HepG2 (cell line): ENCODE results near the gene HNRNPUL2. TPM values are rescaled to one million over a fixed set of nuclear protein-coding genes. Genes with fewer than 3 reads are reported as not detected.

Experiments used
- DNMT1 ChIP-seq: sonication (generic); formaldehyde crosslinking; IDR thresholded peaks from 2 replicates; pipeline ENCODE4 v1.5.1; 2020; ENCODE audit warnings: mild to moderate bottlenecking, missing genetic modification reagents
- FOXC1 ChIP-seq: sonication (generic); formaldehyde crosslinking; IDR thresholded peaks from 2 replicates; pipeline ENCODE4 v1.8.0; 2022; ENCODE audit warnings: mild to moderate bottlenecking, missing genetic modification reagents, borderline replicate concordance
- FOXP4 ChIP-seq: sonication (generic); formaldehyde crosslinking; IDR thresholded peaks from 2 replicates; pipeline ENCODE4 v1.4.0; 2020; ENCODE audit warnings: missing genetic modification reagents
- GATAD2A ChIP-seq: IDR thresholded peaks from 2 replicates; pipeline ENCODE4 v1.6.1; 2016
- NFIB ChIP-seq: sonication (generic); formaldehyde crosslinking; IDR thresholded peaks from 2 replicates; pipeline ENCODE4 v1.9.0; 2021; ENCODE audit warnings: missing genetic modification reagents, mild to moderate bottlenecking, borderline replicate concordance
- NFIC ChIP-seq: IDR thresholded peaks from 2 replicates; pipeline ENCODE4 v1.6.1; 2012; ENCODE audit warnings: mild to moderate bottlenecking, low read length, inconsistent platforms
- NPAS2 ChIP-seq: sonication (generic); formaldehyde crosslinking; IDR thresholded peaks from 2 replicates; pipeline ENCODE4 v1.8.0; 2022; ENCODE audit warnings: mild to moderate bottlenecking, missing genetic modification reagents, borderline replicate concordance
- RELA ChIP-seq: sonication (generic); formaldehyde crosslinking; IDR thresholded peaks from 2 replicates; pipeline ENCODE4 v1.4.0; 2020; ENCODE audit warnings: missing genetic modification reagents
- RFXANK ChIP-seq: IDR thresholded peaks from 2 replicates; pipeline ENCODE4 v1.6.1; 2016
- SMARCE1 ChIP-seq: fragments of 450-650 bp; IDR thresholded peaks from 2 replicates; pipeline ENCODE4 v1.6.1; 2017; ENCODE audit warnings: borderline replicate concordance
- SOX5 ChIP-seq: IDR thresholded peaks from 2 replicates; pipeline ENCODE4 v1.6.1; 2016; ENCODE audit warnings: borderline replicate concordance
- SP1 ChIP-seq, 2 experiments: fragments of 450-650 bp in 1 of 2; sonication (generic) in 1 of 2; formaldehyde crosslinking in 1 of 2; IDR thresholded peaks; 2 replicates each; pipeline versions ENCODE4 v1.4.0 to v1.6.1; 2016 to 2020; ENCODE audit warnings: missing genetic modification reagents in 1 of 2
- THRA ChIP-seq: sonication (generic); formaldehyde crosslinking; IDR thresholded peaks from 2 replicates; pipeline ENCODE4 v1.4.0; 2020; ENCODE audit warnings: missing genetic modification reagents, borderline replicate concordance
- ZBTB38 ChIP-seq: sonication (generic); formaldehyde crosslinking; IDR thresholded peaks from 2 replicates; pipeline ENCODE4 v1.5.1; 2020; ENCODE audit warnings: mild to moderate bottlenecking, missing genetic modification reagents
- ZBTB7A ChIP-seq: sonication (generic); formaldehyde crosslinking; IDR thresholded peaks from 2 replicates; pipeline ENCODE4 v1.8.0; 2022; ENCODE audit warnings: mild to moderate bottlenecking, missing genetic modification reagents
- ZNF562 ChIP-seq: sonication (generic); formaldehyde crosslinking; IDR thresholded peaks from 2 replicates; pipeline ENCODE4 v1.8.0; 2022; ENCODE audit warnings: missing genetic modification reagents, borderline replicate concordance
- ZNF768 ChIP-seq: sonication (generic); formaldehyde crosslinking; IDR thresholded peaks from 2 replicates; pipeline ENCODE4 v1.4.0; 2020; ENCODE audit warnings: missing genetic modification reagents
- ZNF788 ChIP-seq: sonication (generic); formaldehyde crosslinking; IDR thresholded peaks from 2 replicates; pipeline ENCODE4 v1.5.0; 2020; ENCODE audit warnings: mild to moderate bottlenecking, missing genetic modification reagents, borderline replicate concordance
- polyA plus RNA-seq, 8 experiments: library from polyadenylated mRNA; depleted of rRNA in 3 of 8; stranded (reverse) in 7 of 8; unstranded in 1 of 8; fragments of >200 nt; fragmentation: Illumina TruSeq in 4 of 8; extraction: Trizol in 4 of 8; gene quantifications; 2 replicates each; pipeline versions ENCODE4 v1.2.1 to v1.2.3, GENCODE V29; 2011 to 2016; ENCODE audit warnings: low read depth in 4 of 8, missing spikeins in 1 of 8, mixed read lengths in 1 of 8; ENCODE audit not compliant: insufficient read depth in 1 of 8
- total RNA-seq, 5 experiments: library from RNA; depleted of rRNA; stranded (reverse); fragments of >200 nt; fragmentation: Illumina TruSeq; extraction: Trizol; gene quantifications; 2 replicates each; pipeline ENCODE4 v1.2.3, GENCODE V29; 2016; ENCODE audit warnings: low read depth in 1 of 5
- TF ChIP-seq, protein P1 (sequence below): sonication (generic); formaldehyde crosslinking; IDR thresholded peaks from 2 replicates; pipeline ENCODE4 v1.4.0; 2020; ENCODE audit warnings: missing genetic modification reagents, borderline replicate concordance
- TF ChIP-seq, protein P2 (sequence below): IDR thresholded peaks from 2 replicates; pipeline ENCODE4 v1.6.1; 2012; ENCODE audit warnings: inconsistent platforms
- TF ChIP-seq, protein P3 (sequence below): sonication (generic); formaldehyde crosslinking; IDR thresholded peaks from 2 replicates; pipeline ENCODE4 v1.4.0; 2020; ENCODE audit warnings: mild to moderate bottlenecking, missing genetic modification reagents

The HNRNPUL2 gene
- total and polyA plus RNA-seq, 2 of the 13 experiments (the other 11 are each of a cell fraction or from before 2014, with no cell fraction given): 8.4 to 9.6 TPM

DNA sequence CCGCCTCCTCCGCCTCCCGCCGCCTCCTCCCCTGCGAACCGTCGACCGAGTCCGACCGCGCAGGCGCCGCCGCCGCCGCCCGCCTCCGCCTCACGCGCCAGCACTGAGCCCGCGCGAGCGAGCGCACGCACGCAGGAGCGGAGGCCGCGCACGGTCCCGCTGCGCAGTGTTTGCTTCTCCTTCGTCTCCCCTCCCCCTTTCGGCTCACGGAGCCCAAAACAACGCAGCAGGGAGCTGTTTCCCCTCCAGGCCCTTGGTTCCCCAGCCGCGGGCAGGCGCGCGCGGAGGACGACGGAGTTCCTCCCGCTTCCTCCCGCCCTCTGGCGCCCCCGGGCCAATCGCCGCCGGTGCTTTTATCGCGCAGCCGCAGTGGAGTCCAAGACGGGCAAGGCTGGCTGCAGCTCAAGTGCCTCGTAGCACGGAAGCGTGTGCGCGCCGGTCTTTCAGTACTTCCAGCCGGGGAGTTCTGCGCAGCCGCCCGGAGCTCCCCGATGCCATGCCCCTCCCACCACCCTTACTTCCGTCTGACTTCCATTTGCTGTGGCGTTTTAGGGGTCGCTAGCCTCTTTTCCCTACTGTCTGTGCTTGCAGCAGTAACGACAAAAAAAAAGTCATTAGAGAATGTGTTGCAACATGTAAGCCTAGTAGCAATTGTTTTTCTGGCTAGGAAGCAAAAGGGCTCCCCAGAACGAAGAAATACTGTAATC, at the start of gene HNRNPUL2 (continued):
- TF ChIP-seq, protein P1, sequence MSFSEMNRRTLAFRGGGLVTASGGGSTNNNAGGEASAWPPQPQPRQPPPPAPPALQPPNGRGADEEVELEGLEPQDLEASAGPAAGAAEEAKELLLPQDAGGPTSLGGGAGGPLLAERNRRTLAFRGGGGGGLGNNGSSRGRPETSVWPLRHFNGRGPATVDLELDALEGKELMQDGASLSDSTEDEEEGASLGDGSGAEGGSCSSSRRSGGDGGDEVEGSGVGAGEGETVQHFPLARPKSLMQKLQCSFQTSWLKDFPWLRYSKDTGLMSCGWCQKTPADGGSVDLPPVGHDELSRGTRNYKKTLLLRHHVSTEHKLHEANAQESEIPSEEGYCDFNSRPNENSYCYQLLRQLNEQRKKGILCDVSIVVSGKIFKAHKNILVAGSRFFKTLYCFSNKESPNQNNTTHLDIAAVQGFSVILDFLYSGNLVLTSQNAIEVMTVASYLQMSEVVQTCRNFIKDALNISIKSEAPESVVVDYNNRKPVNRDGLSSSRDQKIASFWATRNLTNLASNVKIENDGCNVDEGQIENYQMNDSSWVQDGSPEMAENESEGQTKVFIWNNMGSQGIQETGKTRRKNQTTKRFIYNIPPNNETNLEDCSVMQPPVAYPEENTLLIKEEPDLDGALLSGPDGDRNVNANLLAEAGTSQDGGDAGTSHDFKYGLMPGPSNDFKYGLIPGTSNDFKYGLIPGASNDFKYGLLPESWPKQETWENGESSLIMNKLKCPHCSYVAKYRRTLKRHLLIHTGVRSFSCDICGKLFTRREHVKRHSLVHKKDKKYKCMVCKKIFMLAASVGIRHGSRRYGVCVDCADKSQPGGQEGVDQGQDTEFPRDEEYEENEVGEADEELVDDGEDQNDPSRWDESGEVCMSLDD (CRISPR knock-in tag): peak; percentile 77; the same call in 1 of the 2 replicates
- TF ChIP-seq NFIC (no peak), NPAS2 (CRISPR knock-in tag) (no peak), ZNF788 (CRISPR knock-in tag) (peak; percentile 75; the same call in 1 of the 2 replicates), SP1 (IDR thresholded peaks at IDR 0.05) (no peak), SP1 (CRISPR knock-in tag; IDR thresholded peaks at IDR 0.05) (peak; percentile 64), GATAD2A (CRISPR knock-in tag) (no peak), FOXP4 (CRISPR knock-in tag) (peak; percentile 63), RFXANK (CRISPR knock-in tag) (no peak), SOX5 (CRISPR knock-in tag) (peak; percentile 27), SMARCE1 (no peak), ZBTB38 (CRISPR knock-in tag) (peak; percentile 93), RELA (CRISPR knock-in tag) (peak; percentile 69; the same call in 1 of the 2 replicates), THRA (CRISPR knock-in tag) (peak; percentile 63; the same call in 1 of the 2 replicates), DNMT1 (peak; percentile 75; the same call in 1 of the 2 replicates), ZNF768 (peak; percentile 81), FOXC1 (CRISPR knock-in tag) (peak; percentile 93), NFIB (no peak), ZNF562 (CRISPR knock-in tag) (0 out of 2 replicates have a peak, but pooled peaks have one; percentile 20), ZBTB7A (CRISPR knock-in tag) (peak; percentile 39; the same call in 1 of the 2 replicates)
- TF ChIP-seq, protein P2, sequence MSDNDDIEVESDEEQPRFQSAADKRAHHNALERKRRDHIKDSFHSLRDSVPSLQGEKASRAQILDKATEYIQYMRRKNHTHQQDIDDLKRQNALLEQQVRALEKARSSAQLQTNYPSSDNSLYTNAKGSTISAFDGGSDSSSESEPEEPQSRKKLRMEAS: peak; percentile 97
- TF ChIP-seq, protein P3, sequence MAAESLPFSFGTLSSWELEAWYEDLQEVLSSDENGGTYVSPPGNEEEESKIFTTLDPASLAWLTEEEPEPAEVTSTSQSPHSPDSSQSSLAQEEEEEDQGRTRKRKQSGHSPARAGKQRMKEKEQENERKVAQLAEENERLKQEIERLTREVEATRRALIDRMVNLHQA (CRISPR knock-in tag): no peak
